Stimulated activated CD8-positive, alpha-beta memory T cell treated with anti-CD3 and anti-CD28 coated beads, Interleukin-15, amount 100 ng/mL, for 4 hours (primary cell): Measurements from ENCODE around the gene MRPL17.
A peak's percentile ranks its signal among the peaks of the same experiment; 100 is the strongest.
"Not testable (repeated sequence)": the region's sequence is repeated elsewhere in the genome, so short reads cannot be mapped to it uniquely, and the experiment has no call there.

Source experiments
- DNase-seq, 2 donors: peaks; one replicate each; pipeline ENCODE4 v3.0.0-alpha.2; 2020; ENCODE audit warnings: low read depth in 2 of 2

The MRPL17 gene

GRCh38 chr11:6682936-6683861 lies at the start of gene MRPL17:
TSS of gene MRPL17 (minus strand) at chr11:6683340. CDS start at chr11:6683296, 44 bp downstream.
- DNase-seq = peak; percentile 98

GRCh38 chr11:6727971-6728760 lies 45.0 kb upstream of the MRPL17 start:
- DNase-seq = no peak

- DNase-seq = no peak
Observed at GRCh38 chr11:6725386-6725896, 42.3 kb upstream of the MRPL17 start.

- no peak for DNase-seq
Observed at GRCh38 chr11:6724013-6724412, 40.9 kb upstream of the MRPL17 start.

GRCh38 chr11:6721343-6721742 lies 38.2 kb upstream of the MRPL17 start:
- no peak for DNase-seq

- no peak for DNase-seq
Observed at GRCh38 chr11:6719576-6719975, 36.4 kb upstream of the MRPL17 start.

GRCh38 chr11:6717426-6717825 lies 34.3 kb upstream of the MRPL17 start:
- no peak for DNase-seq

- DNase-seq = not testable (repeated sequence)
Observed at GRCh38 chr11:6711552-6711951, 28.4 kb upstream of the MRPL17 start.

GRCh38 chr11:6708876-6709275 lies 25.7 kb upstream of the MRPL17 start:
- DNase-seq = no peak

GRCh38 chr11:6705905-6706535 lies 22.9 kb upstream of the MRPL17 start:
- no peak for DNase-seq

GRCh38 chr11:6703247-6704063 lies 20.3 kb upstream of the MRPL17 start:
- DNase-seq = no peak

GRCh38 chr11:6701955-6702354 lies 18.8 kb upstream of the MRPL17 start:
- DNase-seq = not testable (repeated sequence)

GRCh38 chr11:6695377-6695776 lies 12.2 kb upstream of the MRPL17 start:
- no peak for DNase-seq

- DNase-seq = no peak
Observed at GRCh38 chr11:6694229-6694535, 11.0 kb upstream of the MRPL17 start.

- peak in 1 of 2 donors; percentile 53 for DNase-seq
Observed at GRCh38 chr11:6693342-6694228, 10.4 kb upstream of the MRPL17 start.

GRCh38 chr11:6692128-6692527 lies 9.0 kb upstream of the MRPL17 start:
- DNase-seq = no peak

GRCh38 chr11:6690431-6691132 lies 7.4 kb upstream of the MRPL17 start:
- DNase-seq = not testable (repeated sequence)

GRCh38 chr11:6687876-6688275 lies 4.7 kb upstream of the MRPL17 start:
- no peak for DNase-seq

- no peak for DNase-seq
Observed at GRCh38 chr11:6686006-6686405, 2.9 kb upstream of the MRPL17 start.

- DNase-seq = not testable (repeated sequence)
Observed at GRCh38 chr11:6684068-6684467, 928 bp upstream of the MRPL17 start.
